Dendritic cell treated with granulocyte-macrophage colony-stimulating factor and Interleukin-4, amounts not matched to agents 40 ng/mL and 50 ng/mL, for 4 days (primary cell): ENCODE measurements around the gene RIPK3.
A peak's percentile ranks its signal among the peaks of the same experiment; 100 is the strongest.
"Not testable (repeated sequence)": the region's sequence is repeated elsewhere in the genome, so short reads cannot be mapped to it uniquely, and the experiment has no call there.

Experiments used
- H3K27ac Mint-ChIP-seq: one replicate; pipeline ENCODE4 v1.8.0; 2022; ENCODE audit warnings: mild to moderate bottlenecking, mixed read lengths
- H3K27me3 Mint-ChIP-seq: one replicate; pipeline ENCODE4 v1.8.0; 2022; ENCODE audit warnings: mild to moderate bottlenecking, mixed read lengths
- H3K36me3 Mint-ChIP-seq: one replicate; pipeline ENCODE4 v1.8.0; 2022; ENCODE audit warnings: low read depth, mixed read lengths
- H3K4me1 Mint-ChIP-seq: one replicate; pipeline ENCODE4 v1.8.0; 2022; ENCODE audit warnings: low read depth, mixed read lengths
- H3K4me3 Mint-ChIP-seq: one replicate; pipeline ENCODE4 v1.8.0; 2022; ENCODE audit warnings: mild to moderate bottlenecking, moderate library complexity, mixed read lengths
- H3K9me3 Mint-ChIP-seq: one replicate; pipeline ENCODE4 v1.8.0; 2022; ENCODE audit warnings: mixed read lengths
- intact Hi-C: fragments of 100-400 bp; cut with micrococcal nuclease; formaldehyde crosslinking; loops from one replicate; pipeline ENCODE4 v1.15.0; 2022

The RIPK3 gene

GRCh38 chr14:24365600-24366412, 26.0 kb upstream of the RIPK3 start:
- Mint-ChIP-seq H3K9me3 (no peaks in the 10 kb centered on the region), H3K4me3 (peak overlapping the region; percentile 18), H3K27ac (no peak overlapping the region), H3K36me3 (no peaks in the 10 kb centered on the region), H3K27me3 (peaks cover 55% of the 10 kb centered on the region), H3K4me1 (peaks cover 53% of the 10 kb centered on the region)
- intact Hi-C loops = loop anchor here (2.0 to 5.0 kb wide), 3 partner anchors 34 to 65 kb away; no protein-coding TSS in a partner anchor

GRCh38 chr14:24364841-24365240, 25.1 kb upstream of the RIPK3 start:
- H3K27ac Mint-ChIP-seq = no peak overlapping the region
- no peaks in the 10 kb centered on the region for H3K9me3 Mint-ChIP-seq
- H3K27me3 Mint-ChIP-seq = peaks cover 48% of the 10 kb centered on the region
- H3K4me3 Mint-ChIP-seq = no peak overlapping the region
- intact Hi-C loops = loop anchor here (5.0 kb wide), 2 partner anchors 33 to 47 kb away; no protein-coding TSS in a partner anchor
- peaks cover 55% of the 10 kb centered on the region for H3K4me1 Mint-ChIP-seq
- H3K36me3 Mint-ChIP-seq = no peaks in the 10 kb centered on the region

GRCh38 chr14:24363401-24363800, 23.6 kb upstream of the RIPK3 start:
- Mint-ChIP-seq H3K4me3 (no peak overlapping the region), H3K27ac (no peak overlapping the region), H3K9me3 (no peaks in the 10 kb centered on the region), H3K4me1 (peaks cover 54% of the 10 kb centered on the region), H3K27me3 (peaks cover 36% of the 10 kb centered on the region), H3K36me3 (no peaks in the 10 kb centered on the region)
- intact Hi-C loops = no loop called here

- H3K4me3 Mint-ChIP-seq = no peak overlapping the region
- peaks cover 44% of the 10 kb centered on the region for H3K4me1 Mint-ChIP-seq
- H3K9me3 Mint-ChIP-seq = no peaks in the 10 kb centered on the region
- H3K27me3 Mint-ChIP-seq = peaks cover 27% of the 10 kb centered on the region
- H3K36me3 Mint-ChIP-seq = no peaks in the 10 kb centered on the region
- intact Hi-C loops = no loop called here
- H3K27ac Mint-ChIP-seq = peak overlapping the region; percentile 64
Measured at GRCh38 chr14:24362241-24362960, 22.6 kb upstream of the RIPK3 start.

- no peaks in the 10 kb centered on the region for H3K9me3 Mint-ChIP-seq
- H3K27me3 Mint-ChIP-seq = peaks cover 19% of the 10 kb centered on the region
- intact Hi-C loops = no loop called here
- H3K4me3 Mint-ChIP-seq = no peak overlapping the region
- peaks cover 34% of the 10 kb centered on the region for H3K4me1 Mint-ChIP-seq
- H3K27ac Mint-ChIP-seq = peak overlapping the region; percentile 64
- no peaks in the 10 kb centered on the region for H3K36me3 Mint-ChIP-seq
Measured at GRCh38 chr14:24361326-24361725, 21.5 kb upstream of the RIPK3 start.

GRCh38 chr14:24360281-24360680, 20.5 kb upstream of the RIPK3 start:
- intact Hi-C loops = no loop called here
- Mint-ChIP-seq H3K36me3 (no peaks in the 10 kb centered on the region), H3K27ac (no peak overlapping the region), H3K4me1 (peaks cover 23% of the 10 kb centered on the region), H3K9me3 (no peaks in the 10 kb centered on the region), H3K27me3 (peaks cover 9% of the 10 kb centered on the region), H3K4me3 (no peak overlapping the region)

GRCh38 chr14:24356208-24356607, 16.4 kb upstream of the RIPK3 start:
- intact Hi-C loops = no loop called here
- Mint-ChIP-seq H3K36me3 (no peaks in the 10 kb centered on the region), H3K4me3 (no peak overlapping the region), H3K9me3 (no peaks in the 10 kb centered on the region), H3K4me1 (peaks cover 23% of the 10 kb centered on the region), H3K27ac (no peak overlapping the region), H3K27me3 (peaks cover 14% of the 10 kb centered on the region)

GRCh38 chr14:24355009-24355408, 15.2 kb upstream of the RIPK3 start:
- H3K36me3 Mint-ChIP-seq = no peaks in the 10 kb centered on the region
- H3K4me3 Mint-ChIP-seq = no peak overlapping the region
- peaks cover 17% of the 10 kb centered on the region for H3K4me1 Mint-ChIP-seq
- no peak overlapping the region for H3K27ac Mint-ChIP-seq
- peaks cover 19% of the 10 kb centered on the region for H3K27me3 Mint-ChIP-seq
- H3K9me3 Mint-ChIP-seq = no peaks in the 10 kb centered on the region
- intact Hi-C loops = no loop called here

GRCh38 chr14:24354482-24354825, 14.7 kb upstream of the RIPK3 start:
- H3K9me3 Mint-ChIP-seq, intact Hi-C loops, H3K27ac Mint-ChIP-seq, H3K36me3 Mint-ChIP-seq, H3K4me3 Mint-ChIP-seq: not testable (repeated sequence)
- H3K4me1 Mint-ChIP-seq = peaks cover 17% of the 10 kb centered on the region
- H3K27me3 Mint-ChIP-seq = peaks cover 25% of the 10 kb centered on the region

GRCh38 chr14:24353559-24354481, 14.0 kb upstream of the RIPK3 start:
- peaks cover 17% of the 10 kb centered on the region for H3K4me1 Mint-ChIP-seq
- H3K9me3 Mint-ChIP-seq = no peaks in the 10 kb centered on the region
- H3K27ac Mint-ChIP-seq = peak overlapping the region; percentile 10
- H3K4me3 Mint-ChIP-seq = no peak overlapping the region
- intact Hi-C loops = no loop called here
- peaks cover 26% of the 10 kb centered on the region for H3K27me3 Mint-ChIP-seq
- no peaks in the 10 kb centered on the region for H3K36me3 Mint-ChIP-seq

GRCh38 chr14:24351517-24351916, 11.7 kb upstream of the RIPK3 start:
- Mint-ChIP-seq H3K27me3 (peaks cover 35% of the 10 kb centered on the region), H3K9me3 (no peaks in the 10 kb centered on the region), H3K27ac (no peak overlapping the region), H3K36me3 (no peaks in the 10 kb centered on the region), H3K4me1 (peaks cover 17% of the 10 kb centered on the region), H3K4me3 (no peak overlapping the region)
- intact Hi-C loops = no loop called here

- Mint-ChIP-seq H3K4me3 (no peak overlapping the region), H3K27ac (no peak overlapping the region), H3K4me1 (peaks cover 17% of the 10 kb centered on the region), H3K9me3 (no peaks in the 10 kb centered on the region), H3K27me3 (peaks cover 42% of the 10 kb centered on the region), H3K36me3 (no peaks in the 10 kb centered on the region)
- intact Hi-C loops = no loop called here
Measured at GRCh38 chr14:24349742-24350141, 10.0 kb upstream of the RIPK3 start.

- no peaks in the 10 kb centered on the region for H3K36me3 Mint-ChIP-seq
- no peaks in the 10 kb centered on the region for H3K9me3 Mint-ChIP-seq
- H3K4me1 Mint-ChIP-seq = peaks cover 15% of the 10 kb centered on the region
- peaks cover 39% of the 10 kb centered on the region for H3K27me3 Mint-ChIP-seq
- no peak overlapping the region for H3K4me3 Mint-ChIP-seq
- H3K27ac Mint-ChIP-seq = no peak overlapping the region
- intact Hi-C loops = no loop called here
Measured at GRCh38 chr14:24348186-24348585, 8.4 kb upstream of the RIPK3 start.

GRCh38 chr14:24347134-24347533, 7.3 kb upstream of the RIPK3 start:
- H3K4me3 Mint-ChIP-seq = no peak overlapping the region
- H3K4me1 Mint-ChIP-seq = peaks cover 18% of the 10 kb centered on the region
- H3K9me3 Mint-ChIP-seq = no peaks in the 10 kb centered on the region
- no peaks in the 10 kb centered on the region for H3K36me3 Mint-ChIP-seq
- H3K27me3 Mint-ChIP-seq = peaks cover 34% of the 10 kb centered on the region
- intact Hi-C loops = no loop called here
- no peak overlapping the region for H3K27ac Mint-ChIP-seq
